HT1080 (cell line): ENCODE measurements around the gene GALNT5. TPM values are rescaled to one million over a fixed set of nuclear protein-coding genes. Genes with fewer than 3 reads are reported as not detected.

Experiments
- DNase-seq: peaks from one replicate; pipeline ENCODE4 v3.0.0-alpha.2; 2015; ENCODE audit warnings: low read depth
- total RNA-seq: library from RNA; depleted of rRNA; stranded (reverse); fragments of >200 nt; shearing (Covaris generic); gene quantifications from 2 replicates; pipeline ENCODE4 v1.2.3, GENCODE V29; 2014; rRNA removed

The GALNT5 gene
- total RNA-seq, 1 experiment from 2014 or later: not detected

- no peak for DNase-seq
Observed at GRCh38 chr2:157362627-157363026, 105.1 kb downstream of the GALNT5 start.

GRCh38 chr2:157363612-157364101 lies 106.2 kb downstream of the GALNT5 start:
- DNase-seq: no peak

Other genes with a start within 250 kb of the GALNT5 start
- gene ERMN, start 68.1 kb downstream of the GALNT5 start, total RNA-seq: 0.03 and 0.06 TPM in 2 replicates
- gene CYTIP, start 186.4 kb downstream of the GALNT5 start, total RNA-seq: not detected in 2 replicates